Measurements from ENCODE around the gene BLMH.

- TF ChIP-seq CTCF (conservative IDR thresholded peaks at IDR 0.05) = no peak
- TF ChIP-seq EZH2 (IDR thresholded peaks at IDR 0.05; ENCODE audit: low read depth) = no peak
Measured at GRCh38 chr17:30226878-30227277, 64.9 kb downstream of the BLMH start.

All from PC-9 (cell line).